Mononuclear cell (primary cell): ENCODE data around the gene KCNN2. TPM values are rescaled to one million over a fixed set of nuclear protein-coding genes. Genes with fewer than 3 reads are reported as not detected.

Experiments
- H3K27me3 ChIP-seq: 2 replicates; pipeline ENCODE4 v1.6.0; 2011; ENCODE audit warnings: low read length, control low read depth; ENCODE audit not compliant: insufficient read depth
- H3K4me1 ChIP-seq: 2 replicates; pipeline ENCODE4 v1.5.1; 2011; ENCODE audit warnings: mild to moderate bottlenecking, low read length, control low read depth; ENCODE audit not compliant: insufficient read depth
- H3K4me3 ChIP-seq: 2 replicates; pipeline ENCODE4 v1.5.1; 2011; ENCODE audit warnings: mild to moderate bottlenecking, low read length, moderate library complexity
- H3K9me3 ChIP-seq: 2 replicates; pipeline ENCODE4 v1.5.1; 2011; ENCODE audit warnings: low read depth, mild to moderate bottlenecking, control low read depth, low read length
- total RNA-seq: library from RNA; depleted of rRNA; stranded (reverse); fragments of >200 nt; gene quantifications from one replicate; pipeline ENCODE4 v1.2.3, GENCODE V29; 2012

Gene KCNN2
- total RNA-seq, 1 donor, result not detected

DNA sequence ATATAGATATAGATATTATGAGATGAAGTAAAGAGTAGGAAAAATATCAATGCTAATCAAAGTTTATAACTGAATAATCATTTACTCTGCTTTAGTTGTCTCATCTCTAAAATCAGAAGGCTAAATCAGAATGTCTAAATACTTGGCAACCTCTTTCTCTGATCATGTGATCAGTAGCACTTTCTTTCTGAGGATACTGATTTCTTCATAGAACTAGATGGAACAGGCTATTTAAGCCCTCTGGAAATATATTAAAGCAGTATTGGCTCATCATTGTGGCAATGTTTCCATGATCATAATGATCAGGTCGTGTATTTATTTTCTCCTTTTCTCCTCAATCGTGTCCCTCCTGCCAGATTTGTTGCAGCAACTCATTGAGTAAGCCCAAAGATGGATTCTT is 109.7 kb downstream of the KCNN2 start:
- Histone ChIP-seq H3K9me3 (no peaks in the 10 kb centered on the region), H3K4me3 (no peak overlapping the region), H3K4me1 (no peaks in the 10 kb centered on the region), H3K27me3 (no peaks in the 10 kb centered on the region)

DNA sequence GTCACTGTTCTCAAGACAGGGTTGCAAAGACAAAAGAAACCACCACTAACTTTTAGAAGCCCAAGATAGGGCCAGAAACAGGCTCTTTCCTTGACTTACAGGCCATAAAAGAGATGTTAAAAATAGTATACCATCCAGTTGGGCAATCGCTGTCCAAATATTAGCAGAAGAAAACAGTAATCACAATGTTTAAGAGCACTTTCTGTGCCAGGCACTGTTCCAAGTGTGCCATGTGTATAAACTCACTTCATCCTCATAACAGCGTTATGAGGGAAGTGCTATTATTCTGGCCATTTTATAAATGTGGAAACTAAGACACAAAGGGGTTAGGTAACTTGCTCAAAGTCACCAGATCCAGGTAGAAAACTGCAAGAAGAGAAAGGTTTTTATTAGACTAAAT is 111.7 kb downstream of the KCNN2 start:
- peaks cover 5% of the 10 kb centered on the region for H3K9me3 ChIP-seq
- H3K27me3 ChIP-seq, result no peaks in the 10 kb centered on the region
- no peak overlapping the region for H3K4me3 ChIP-seq
- H3K4me1 ChIP-seq, result no peaks in the 10 kb centered on the region

GRCh38 chr5:114477816-114478334 is 116.0 kb downstream of the KCNN2 start:
- Histone ChIP-seq H3K9me3 (peaks cover 5% of the 10 kb centered on the region), H3K4me3 (no peak overlapping the region), H3K4me1 (no peaks in the 10 kb centered on the region), H3K27me3 (no peaks in the 10 kb centered on the region)

DNA sequence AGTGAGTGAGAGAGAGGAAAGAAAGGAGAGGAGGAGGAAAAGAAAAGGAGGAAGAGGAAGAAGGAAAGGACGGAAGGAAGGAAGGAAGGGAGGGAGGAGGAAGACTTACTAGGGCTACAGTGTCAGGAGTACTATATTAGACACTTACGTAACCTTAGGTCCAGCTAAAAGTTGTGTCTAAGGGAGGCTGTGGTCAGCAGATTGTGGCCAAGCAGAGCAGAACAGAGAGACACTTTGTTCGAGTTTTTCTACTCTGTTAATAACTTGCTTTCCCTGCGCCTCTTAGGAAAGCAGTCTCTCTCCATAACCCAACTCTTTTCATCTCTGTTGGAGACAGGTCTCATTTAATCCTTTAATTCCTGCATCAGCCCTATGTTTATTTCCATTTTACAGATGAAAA is 138.9 kb downstream of the KCNN2 start:
- no peaks in the 10 kb centered on the region for H3K9me3 ChIP-seq
- H3K4me1 ChIP-seq, result no peaks in the 10 kb centered on the region
- H3K27me3 ChIP-seq, result no peaks in the 10 kb centered on the region
- H3K4me3 ChIP-seq, result no peak overlapping the region

- H3K9me3 ChIP-seq, result no peaks in the 10 kb centered on the region
- H3K27me3 ChIP-seq, result no peaks in the 10 kb centered on the region
- H3K4me1 ChIP-seq, result no peaks in the 10 kb centered on the region
- H3K4me3 ChIP-seq, result no peak overlapping the region
Measured at GRCh38 chr5:114504560-114504959, 142.7 kb downstream of the KCNN2 start.

- Histone ChIP-seq H3K4me3 (no peak overlapping the region), H3K9me3 (no peaks in the 10 kb centered on the region), H3K4me1 (no peaks in the 10 kb centered on the region), H3K27me3 (no peaks in the 10 kb centered on the region)
Measured at GRCh38 chr5:114524221-114524620, 162.4 kb downstream of the KCNN2 start.

- H3K9me3 ChIP-seq, result no peaks in the 10 kb centered on the region
- H3K4me3 ChIP-seq, result no peak overlapping the region
- H3K27me3 ChIP-seq, result no peaks in the 10 kb centered on the region
- H3K4me1 ChIP-seq, result no peaks in the 10 kb centered on the region
Measured at GRCh38 chr5:114544561-114544960, 182.7 kb downstream of the KCNN2 start.
